Retinal pigment epithelial cell (primary cell): ENCODE results near the gene UBL4A.

Experiments
- DNase-seq: peaks from one replicate; pipeline ENCODE4 v3.0.0-alpha.2; 2010; ENCODE audit warnings: low read depth
- H3K4me3 ChIP-seq: 2 replicates; pipeline ENCODE4 v1.5.1; 2011; ENCODE audit warnings: mild to moderate bottlenecking, low read length, control low read depth, moderate library complexity
- TF ChIP-seq, protein P1 (sequence below): conservative IDR thresholded peaks from 2 replicates; pipeline ENCODE4 v1.5.1; 2011; ENCODE audit warnings: low read depth, low read length, control low read depth, inconsistent platforms

The UBL4A gene

DNA sequence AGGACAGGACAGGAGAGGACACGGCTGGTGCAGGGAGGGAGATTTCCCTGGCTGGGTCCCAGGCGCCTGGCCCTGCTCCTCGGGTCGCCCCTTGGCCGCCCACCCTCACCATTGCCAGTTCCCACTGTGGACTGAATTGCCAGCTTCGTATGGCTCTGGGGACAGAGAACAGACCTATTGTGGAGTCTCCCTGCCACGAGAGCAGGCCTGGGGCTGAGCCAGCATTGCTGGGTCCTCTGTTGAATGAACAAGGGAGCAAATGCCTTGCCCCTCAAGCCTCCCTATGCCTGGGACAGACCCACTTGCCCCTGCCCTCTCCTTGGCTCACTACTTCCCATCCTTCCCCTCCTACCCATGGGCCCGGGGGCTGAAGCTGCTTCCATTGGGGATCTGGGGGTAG, 24.0 kb downstream of the UBL4A start:
- TF ChIP-seq, protein P1, sequence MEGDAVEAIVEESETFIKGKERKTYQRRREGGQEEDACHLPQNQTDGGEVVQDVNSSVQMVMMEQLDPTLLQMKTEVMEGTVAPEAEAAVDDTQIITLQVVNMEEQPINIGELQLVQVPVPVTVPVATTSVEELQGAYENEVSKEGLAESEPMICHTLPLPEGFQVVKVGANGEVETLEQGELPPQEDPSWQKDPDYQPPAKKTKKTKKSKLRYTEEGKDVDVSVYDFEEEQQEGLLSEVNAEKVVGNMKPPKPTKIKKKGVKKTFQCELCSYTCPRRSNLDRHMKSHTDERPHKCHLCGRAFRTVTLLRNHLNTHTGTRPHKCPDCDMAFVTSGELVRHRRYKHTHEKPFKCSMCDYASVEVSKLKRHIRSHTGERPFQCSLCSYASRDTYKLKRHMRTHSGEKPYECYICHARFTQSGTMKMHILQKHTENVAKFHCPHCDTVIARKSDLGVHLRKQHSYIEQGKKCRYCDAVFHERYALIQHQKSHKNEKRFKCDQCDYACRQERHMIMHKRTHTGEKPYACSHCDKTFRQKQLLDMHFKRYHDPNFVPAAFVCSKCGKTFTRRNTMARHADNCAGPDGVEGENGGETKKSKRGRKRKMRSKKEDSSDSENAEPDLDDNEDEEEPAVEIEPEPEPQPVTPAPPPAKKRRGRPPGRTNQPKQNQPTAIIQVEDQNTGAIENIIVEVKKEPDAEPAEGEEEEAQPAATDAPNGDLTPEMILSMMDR, result no peak
- no peak overlapping the region for H3K4me3 ChIP-seq
- DNase-seq, result no peak

DNA sequence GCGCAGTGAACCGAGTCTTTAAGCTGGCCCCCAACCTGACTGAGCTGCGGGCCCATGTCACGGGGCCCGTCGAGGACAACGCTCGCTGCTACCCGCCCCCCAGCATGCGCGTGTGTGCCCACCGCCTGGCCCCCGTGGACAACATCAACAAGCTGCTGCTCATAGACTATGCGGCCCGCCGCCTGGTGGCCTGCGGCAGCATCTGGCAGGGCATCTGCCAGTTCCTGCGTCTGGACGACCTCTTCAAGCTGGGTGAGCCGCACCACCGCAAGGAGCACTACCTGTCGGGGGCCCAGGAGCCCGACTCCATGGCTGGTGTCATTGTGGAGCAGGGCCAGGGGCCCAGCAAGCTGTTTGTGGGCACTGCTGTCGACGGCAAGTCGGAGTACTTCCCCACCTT, 26.1 kb downstream of the UBL4A start:
- no peak for DNase-seq
- TF ChIP-seq, protein P1, result no peak
- H3K4me3 ChIP-seq, result no peak overlapping the region

DNA sequence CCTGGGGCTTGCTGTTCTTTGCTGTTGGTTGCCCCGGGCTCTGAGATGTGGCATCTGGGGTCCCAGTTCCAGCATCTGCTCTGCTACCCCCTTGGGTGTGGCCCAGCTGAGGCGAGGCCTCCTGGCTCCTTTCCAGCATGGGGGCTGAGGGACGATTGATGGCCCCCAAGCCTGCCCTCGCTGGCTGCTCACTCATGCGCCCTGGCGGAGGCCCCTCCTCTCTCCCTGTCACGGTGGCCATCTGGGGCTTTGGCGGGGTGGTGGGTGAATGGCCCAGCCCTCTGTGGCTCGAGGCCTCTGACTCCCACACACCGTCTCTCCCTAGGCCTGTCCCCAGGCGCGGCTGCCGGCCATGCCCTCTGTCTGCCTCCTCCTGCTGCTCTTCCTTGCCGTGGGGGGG, 26.6 kb downstream of the UBL4A start:
- DNase-seq, result no peak
- peak overlapping the region; percentile 65 for H3K4me3 ChIP-seq
- TF ChIP-seq, protein P1, result no peak

DNA sequence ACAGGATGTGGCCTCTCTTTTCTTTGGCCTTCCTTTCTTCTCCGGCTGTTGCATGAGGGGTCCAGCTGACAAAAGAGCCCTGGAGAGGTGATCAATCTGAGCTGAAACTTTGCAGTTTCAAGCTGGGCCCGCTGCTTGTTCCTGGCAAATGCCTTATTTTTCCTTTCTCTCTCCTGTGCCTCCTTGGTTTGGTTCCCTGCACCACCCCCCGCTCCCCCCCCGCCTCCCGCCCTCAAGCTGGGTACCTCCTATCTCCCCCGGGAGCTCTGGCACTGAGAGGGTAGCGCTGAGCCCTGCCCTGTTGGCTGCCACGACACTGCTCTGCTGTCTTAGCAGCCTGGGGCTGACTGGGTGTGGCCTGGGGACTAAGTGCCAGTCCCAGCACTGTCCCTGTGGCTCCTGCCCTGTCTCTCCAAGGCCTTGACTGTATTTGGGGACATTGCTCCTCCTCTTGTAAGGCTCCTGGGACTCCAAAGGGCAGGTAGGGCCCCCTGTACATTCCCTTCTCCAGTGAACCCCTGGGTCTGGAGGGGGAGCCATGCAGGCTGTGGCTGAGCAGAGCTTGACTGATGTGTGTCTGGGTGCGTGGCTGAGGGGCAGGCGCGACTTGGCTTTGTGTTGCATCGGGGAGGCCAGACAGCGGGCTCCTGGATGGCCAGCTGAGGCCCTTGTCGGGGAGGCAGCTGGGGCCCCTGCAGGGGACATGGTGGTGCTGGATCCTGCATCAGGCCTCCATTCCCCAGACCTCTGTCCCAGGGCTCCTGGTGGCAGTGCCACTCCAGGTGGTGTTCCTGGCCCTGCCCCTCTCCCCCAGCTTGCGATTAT, 27.2 kb downstream of the UBL4A start:
- no peak for DNase-seq
- H3K4me3 ChIP-seq, result peak overlapping the region; percentile 65
- TF ChIP-seq, protein P1, result no peak

DNA sequence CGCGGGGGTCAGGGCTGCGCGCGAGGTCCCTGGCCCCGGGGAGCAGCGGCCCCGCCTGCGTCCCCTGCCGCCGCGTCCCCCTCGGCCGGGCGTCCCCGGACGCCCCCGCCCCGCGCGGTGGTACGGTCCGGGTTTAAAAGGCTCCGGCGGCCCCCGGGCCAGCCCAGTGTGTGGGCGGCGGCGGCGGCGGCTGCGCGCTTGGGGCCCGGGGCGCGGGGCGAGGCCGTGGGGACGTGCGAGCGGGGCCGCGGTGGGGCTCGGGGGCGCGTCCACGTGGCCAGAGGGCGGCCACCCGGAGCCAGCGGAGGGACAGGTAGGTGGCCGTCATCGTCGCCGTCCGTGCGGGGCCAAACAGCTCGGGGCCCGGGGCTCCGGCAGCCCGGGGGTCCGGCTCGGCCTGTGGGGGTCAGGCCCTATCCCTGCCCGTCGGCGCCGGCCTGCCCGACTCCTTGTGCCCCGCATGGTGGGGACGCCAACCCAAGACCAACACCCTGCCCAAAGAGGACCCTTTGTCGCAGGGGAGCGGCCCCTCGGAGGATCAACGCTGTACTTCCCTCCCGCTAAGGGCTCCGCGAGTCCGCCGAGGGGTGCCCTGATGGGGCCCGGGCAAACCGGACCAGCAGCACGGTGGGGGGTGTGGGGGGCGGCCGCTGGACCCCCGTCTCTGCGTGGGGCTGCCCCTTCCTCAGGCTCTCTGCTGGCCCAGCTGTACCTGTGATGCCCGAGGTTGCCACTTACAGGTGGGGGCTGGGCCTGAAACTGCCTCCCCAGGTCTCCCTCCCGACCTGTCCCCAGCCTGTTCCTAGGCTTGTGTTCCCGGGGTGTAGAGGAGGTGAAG, 28.1 kb downstream of the UBL4A start, which contains the start of gene PLXNA3:
Gene PLXNA3 (plus strand): TSS at position 166 of the 838 bp plus-strand sequence. CDS start 1,903 bp downstream, outside the sequence.
- H3K4me3 ChIP-seq, result peak within 1 kb of the TSS; percentile 65
- TF ChIP-seq, protein P1, result no peak
- DNase-seq, result no peak

DNA sequence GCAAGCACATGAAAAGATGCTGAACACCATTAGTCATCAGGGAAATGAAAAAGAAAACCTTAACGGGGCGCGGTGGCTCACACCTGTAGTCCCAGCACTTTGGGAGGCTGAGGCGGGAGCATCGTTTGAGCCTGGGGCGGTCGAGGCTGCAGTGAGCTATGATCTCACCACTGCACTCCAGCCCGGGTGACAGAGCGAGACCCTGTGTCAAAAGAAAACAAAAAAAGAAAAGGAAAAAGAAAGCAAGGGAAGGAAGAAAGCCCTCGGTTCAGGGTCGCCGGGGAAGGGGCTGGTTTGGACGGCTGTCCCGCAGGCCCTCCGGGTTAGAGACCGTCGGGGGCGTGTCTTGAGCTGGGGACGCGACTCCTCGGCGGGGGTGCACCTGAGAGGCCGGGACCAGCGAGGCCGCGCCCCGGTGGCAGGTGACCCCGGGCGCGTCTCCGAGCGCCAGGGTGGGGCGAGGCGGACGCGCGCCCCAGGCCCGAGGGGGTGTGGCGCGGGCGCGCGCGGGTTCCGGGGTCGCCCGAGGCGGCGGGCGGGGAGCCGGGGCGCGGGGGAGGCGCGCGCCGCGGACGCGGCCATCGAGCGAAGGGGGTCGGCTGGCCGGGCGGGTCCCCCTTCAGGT, 28.8 kb downstream of the UBL4A start:
- DNase-seq, result no peak
- TF ChIP-seq, protein P1, result no peak
- peak overlapping the region; percentile 44 for H3K4me3 ChIP-seq
